ENCODE results near the gene XCR1.

DNA sequence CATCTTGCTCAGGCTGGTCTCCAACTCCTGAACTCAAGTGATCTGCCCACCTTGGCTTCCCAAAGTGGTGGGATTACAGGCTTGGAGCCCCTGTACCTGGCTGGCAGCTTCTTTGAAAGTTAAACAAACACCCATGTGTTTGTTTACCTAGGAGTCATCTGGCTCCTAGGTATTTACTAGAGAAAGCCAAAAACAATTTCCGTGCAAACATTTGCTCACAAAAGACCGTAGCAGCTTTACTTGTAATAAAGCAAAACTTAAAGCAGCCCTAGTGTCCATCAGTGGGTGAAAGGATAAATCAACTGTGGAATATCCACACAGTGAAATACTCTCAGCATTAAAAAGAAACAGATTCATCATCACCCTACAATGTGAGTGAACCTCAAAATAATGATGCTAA is 29.4 kb upstream of the XCR1 start:
- TF ChIP-seq, protein P1, sequence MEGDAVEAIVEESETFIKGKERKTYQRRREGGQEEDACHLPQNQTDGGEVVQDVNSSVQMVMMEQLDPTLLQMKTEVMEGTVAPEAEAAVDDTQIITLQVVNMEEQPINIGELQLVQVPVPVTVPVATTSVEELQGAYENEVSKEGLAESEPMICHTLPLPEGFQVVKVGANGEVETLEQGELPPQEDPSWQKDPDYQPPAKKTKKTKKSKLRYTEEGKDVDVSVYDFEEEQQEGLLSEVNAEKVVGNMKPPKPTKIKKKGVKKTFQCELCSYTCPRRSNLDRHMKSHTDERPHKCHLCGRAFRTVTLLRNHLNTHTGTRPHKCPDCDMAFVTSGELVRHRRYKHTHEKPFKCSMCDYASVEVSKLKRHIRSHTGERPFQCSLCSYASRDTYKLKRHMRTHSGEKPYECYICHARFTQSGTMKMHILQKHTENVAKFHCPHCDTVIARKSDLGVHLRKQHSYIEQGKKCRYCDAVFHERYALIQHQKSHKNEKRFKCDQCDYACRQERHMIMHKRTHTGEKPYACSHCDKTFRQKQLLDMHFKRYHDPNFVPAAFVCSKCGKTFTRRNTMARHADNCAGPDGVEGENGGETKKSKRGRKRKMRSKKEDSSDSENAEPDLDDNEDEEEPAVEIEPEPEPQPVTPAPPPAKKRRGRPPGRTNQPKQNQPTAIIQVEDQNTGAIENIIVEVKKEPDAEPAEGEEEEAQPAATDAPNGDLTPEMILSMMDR (IDR thresholded peaks at IDR 0.05) = no peak
- no peak for TF ChIP-seq EZH2 (IDR thresholded peaks at IDR 0.05; ENCODE audit: borderline replicate concordance, insufficient read depth, low read depth, low read length, poor library complexity, severe bottlenecking)

Measured in B cell (primary cell).